NT2/D1 (cell line): ENCODE measurements around the gene KRT222.

Experiments
- SUZ12 ChIP-seq: IDR thresholded peaks from 2 replicates; pipeline ENCODE4 v1.6.1; 2011; ENCODE audit not compliant: insufficient read length, insufficient read depth; ENCODE audit errors: extremely low read depth
- YY1 ChIP-seq: IDR thresholded peaks from 2 replicates; pipeline ENCODE4 v1.6.1; 2011; ENCODE audit not compliant: insufficient read length, insufficient read depth

GRCh38 chr17:40625311-40625710 lies 39.7 kb downstream of the KRT222 start:
- TF ChIP-seq YY1 (no peak), SUZ12 (no peak)
